Measurements from ENCODE around the gene S100A16. TPM values are rescaled to one million over a fixed set of nuclear protein-coding genes. Genes with fewer than 3 reads are reported as not detected.
A peak's percentile ranks its signal among the peaks of the same experiment; 100 is the strongest.

S100A16 gene
- total RNA-seq, 2 donors from 2014 or later = not detected

DNA sequence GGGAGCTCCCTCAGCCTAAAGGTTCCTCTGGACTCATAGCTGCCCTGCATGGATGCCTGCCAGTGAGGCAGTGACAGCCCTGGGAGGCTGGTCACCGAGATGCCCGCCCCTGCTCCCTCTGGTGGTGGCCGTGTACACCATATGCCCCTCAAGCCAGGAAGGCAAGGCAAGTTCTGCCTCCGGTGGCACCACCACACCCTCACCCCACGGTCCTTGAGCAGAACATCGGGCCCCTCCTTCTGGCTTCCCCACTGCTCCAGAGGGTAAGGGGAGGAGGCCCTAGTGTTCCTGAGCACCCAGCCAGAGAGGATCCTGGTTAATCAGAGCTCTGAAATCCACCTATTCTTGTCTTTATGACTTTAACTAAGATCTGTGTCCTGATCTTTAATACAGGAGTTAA, 4.7 kb upstream of the S100A16 start:
- Mint-ChIP-seq H3K4me1 (ENCODE audit: low read depth) (peaks cover 19% of the 10 kb centered on the region), H3K27me3 (ENCODE audit: low read depth) (no peaks in the 10 kb centered on the region), H3K36me3 (ENCODE audit: insufficient read depth in 2 of 2) (peaks cover 0 to 1% of the 10 kb centered on the region in 2 donors), H3K27ac (no peak overlapping the region), H3K4me3 (no peak overlapping the region), H3K9me3 (no peaks in the 10 kb centered on the region)
- ATAC-seq (replicated peaks in 1 of 2) = peak; percentile 92 to 95
- peak; percentile 77 for DNase-seq

DNA sequence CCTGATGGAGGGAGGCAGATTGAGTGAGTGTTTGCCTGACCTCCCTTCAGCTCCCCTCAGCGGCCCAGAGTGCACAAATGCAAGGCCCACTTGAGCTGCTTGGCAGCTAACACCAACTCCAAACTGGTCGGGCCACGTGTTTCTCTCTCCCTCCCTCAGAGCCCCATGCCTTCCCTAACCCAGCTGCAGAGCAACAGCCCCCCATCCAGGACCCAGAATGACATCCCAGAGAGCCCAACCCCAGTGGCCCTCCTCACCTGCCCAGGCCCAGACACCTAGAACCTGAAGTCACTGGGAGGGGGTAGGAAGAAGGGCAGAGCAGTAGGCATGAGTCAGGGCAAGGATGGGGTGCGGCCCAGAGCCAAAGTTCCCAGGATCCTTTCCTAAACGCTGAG, 4.0 kb upstream of the S100A16 start:
- peaks cover 0 to 1% of the 10 kb centered on the region in 2 donors for H3K36me3 Mint-ChIP-seq (ENCODE audit: insufficient read depth in 2 of 2)
- H3K9me3 Mint-ChIP-seq = no peaks in the 10 kb centered on the region
- no peaks in the 10 kb centered on the region for H3K27me3 Mint-ChIP-seq (ENCODE audit: low read depth)
- H3K27ac Mint-ChIP-seq = no peak overlapping the region
- peaks cover 19% of the 10 kb centered on the region for H3K4me1 Mint-ChIP-seq (ENCODE audit: low read depth)
- H3K4me3 Mint-ChIP-seq = no peak overlapping the region
- ATAC-seq (replicated peaks in 1 of 2) (no peak), DNase-seq (no peak)

DNA sequence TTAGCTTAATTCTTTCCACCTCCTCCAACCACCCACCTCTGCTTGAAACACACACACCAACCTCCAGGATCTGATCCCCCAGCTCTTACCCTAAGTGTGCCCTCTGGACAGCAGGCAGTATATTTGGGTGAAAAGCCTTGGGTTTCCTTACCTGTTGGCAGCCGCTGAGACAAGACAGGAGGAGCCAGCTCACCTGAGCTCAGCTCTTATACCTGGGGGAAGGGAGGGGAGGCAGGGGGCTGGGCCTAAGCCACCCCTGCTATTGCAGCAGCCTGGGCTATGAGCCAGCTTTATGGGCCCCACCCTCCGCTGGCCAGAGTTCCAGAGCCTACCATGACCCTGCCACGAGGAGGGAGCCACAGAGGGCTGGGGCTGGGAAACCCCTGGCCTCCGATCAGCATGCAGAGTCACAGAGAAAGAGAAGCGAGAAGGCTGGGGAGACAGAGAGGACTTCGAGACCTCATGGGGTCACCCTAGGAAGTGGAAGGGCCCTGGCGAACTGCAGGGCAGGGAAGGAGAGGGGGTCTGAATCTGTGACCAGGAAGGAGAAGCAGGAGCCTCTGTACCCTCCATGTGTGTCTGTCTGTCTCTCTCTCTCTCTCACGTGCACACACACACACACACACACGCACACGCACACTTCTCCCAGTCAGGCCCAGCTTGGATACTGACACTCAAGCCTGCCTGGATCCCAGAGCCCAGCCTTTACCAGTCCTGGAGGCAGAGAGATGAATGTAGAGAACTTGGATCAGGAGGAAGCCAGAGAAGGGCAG, 3.4 kb upstream of the S100A16 start, which contains the start of gene S100A14:
Gene S100A14 (minus strand): TSS at position 182 of the 773 bp plus-strand sequence. CDS start 467 bp downstream, outside the sequence.
- no peak for ATAC-seq (replicated peaks in 1 of 2)
- Mint-ChIP-seq H3K27me3 (ENCODE audit: low read depth) (no peaks in the 10 kb centered on the region), H3K9me3 (no peaks in the 10 kb centered on the region), H3K36me3 (ENCODE audit: insufficient read depth in 2 of 2) (peaks cover 0 to 1% of the 10 kb centered on the region in 2 donors), H3K4me3 (no peak within 1 kb of the TSS), H3K4me1 (ENCODE audit: low read depth) (peaks cover 19% of the 10 kb centered on the region), H3K27ac (no peak within 1 kb of the TSS)
- DNase-seq = no peak

DNA sequence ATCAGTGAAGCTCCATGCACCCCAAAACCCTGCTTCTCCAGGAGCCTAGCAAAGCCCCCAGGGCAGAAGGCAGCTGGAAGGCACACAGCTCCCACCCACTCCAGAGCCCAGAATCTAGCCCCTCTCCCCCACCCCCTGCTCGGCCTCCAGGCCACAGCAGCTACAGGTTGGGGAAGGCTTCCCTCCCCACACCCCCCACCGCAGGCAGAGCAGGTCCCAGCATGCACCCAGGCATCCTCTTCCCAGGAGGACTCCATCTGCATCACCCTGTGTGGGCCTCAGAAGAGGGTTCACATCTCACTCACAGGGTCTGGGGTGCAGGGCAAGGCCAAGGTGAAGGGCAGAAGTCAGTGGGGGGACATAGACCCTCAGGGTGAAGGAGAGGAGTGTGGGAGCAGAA, 2.5 kb upstream of the S100A16 start:
- H3K4me3 Mint-ChIP-seq = no peak overlapping the region
- DNase-seq = no peak
- no peaks in the 10 kb centered on the region for H3K27me3 Mint-ChIP-seq (ENCODE audit: low read depth)
- peaks cover 0 to 1% of the 10 kb centered on the region in 2 donors for H3K36me3 Mint-ChIP-seq (ENCODE audit: insufficient read depth in 2 of 2)
- H3K9me3 Mint-ChIP-seq = no peaks in the 10 kb centered on the region
- H3K27ac Mint-ChIP-seq = no peak overlapping the region
- ATAC-seq (replicated peaks in 1 of 2) = no peak
- peaks cover 19% of the 10 kb centered on the region for H3K4me1 Mint-ChIP-seq (ENCODE audit: low read depth)

DNA sequence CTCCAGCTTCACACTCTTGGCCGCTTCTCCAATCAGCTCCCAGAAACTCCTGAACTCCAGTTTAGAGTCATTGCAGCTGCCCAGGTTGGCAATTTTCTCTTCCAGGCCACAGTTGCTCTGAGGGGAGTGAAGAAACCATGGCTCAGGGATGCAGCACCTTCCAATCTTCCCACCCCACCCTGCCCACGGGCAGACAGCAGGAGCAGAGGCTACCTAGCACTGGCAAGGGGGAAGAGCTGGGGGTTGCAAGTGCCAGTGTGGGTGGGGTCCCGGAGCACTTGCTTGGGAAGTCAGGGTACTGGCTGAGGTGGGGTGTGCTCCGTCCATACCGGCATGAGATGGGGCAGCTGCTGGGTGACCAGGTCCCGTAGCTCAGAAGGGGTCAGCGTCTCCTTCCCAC, 2.0 kb upstream of the S100A16 start:
- H3K36me3 Mint-ChIP-seq (ENCODE audit: insufficient read depth in 2 of 2) = peaks cover 0 to 1% of the 10 kb centered on the region in 2 donors
- peaks cover 19% of the 10 kb centered on the region for H3K4me1 Mint-ChIP-seq (ENCODE audit: low read depth)
- H3K9me3 Mint-ChIP-seq = no peaks in the 10 kb centered on the region
- DNase-seq (no peak), ATAC-seq (replicated peaks in 1 of 2) (no peak)
- H3K27me3 Mint-ChIP-seq (ENCODE audit: low read depth) = no peaks in the 10 kb centered on the region
- H3K27ac Mint-ChIP-seq = no peak overlapping the region
- no peak overlapping the region for H3K4me3 Mint-ChIP-seq

DNA sequence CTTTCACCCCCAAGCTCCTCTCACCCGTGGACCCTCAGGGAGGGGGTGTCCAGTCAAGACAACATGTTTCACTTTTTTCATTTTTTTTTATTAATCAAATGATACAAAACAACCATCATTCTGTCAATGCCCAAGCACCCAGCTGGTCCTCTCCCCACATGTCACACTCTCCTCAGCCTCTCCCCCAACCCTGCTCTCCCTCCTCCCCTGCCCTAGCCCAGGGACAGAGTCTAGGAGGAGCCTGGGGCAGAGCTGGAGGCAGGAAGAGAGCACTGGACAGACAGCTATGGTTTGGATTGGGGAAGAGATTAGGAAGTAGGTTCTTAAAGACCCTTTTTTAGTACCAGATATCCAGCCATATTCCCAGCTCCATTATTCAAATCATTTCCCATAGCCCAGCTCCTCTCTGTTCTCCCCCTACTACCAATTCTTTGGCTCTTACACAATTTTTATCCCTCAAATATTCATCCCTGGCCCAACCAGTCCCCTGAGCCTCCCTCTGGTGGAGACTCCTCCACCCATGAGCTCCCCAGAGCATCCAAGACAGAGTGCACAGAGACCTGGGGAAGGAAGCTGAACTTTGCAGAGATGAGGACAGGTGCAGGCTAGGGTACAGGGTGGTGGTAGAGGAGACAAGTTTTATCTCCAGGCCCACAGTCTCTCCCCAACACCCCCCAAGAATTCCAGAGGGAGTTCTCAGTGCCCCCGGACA, 1.4 kb upstream of the S100A16 start:
- Mint-ChIP-seq H3K4me3 (no peak overlapping the region), H3K4me1 (ENCODE audit: low read depth) (peaks cover 19% of the 10 kb centered on the region), H3K27ac (no peak overlapping the region), H3K36me3 (ENCODE audit: insufficient read depth in 2 of 2) (peaks cover 0 to 1% of the 10 kb centered on the region in 2 donors), H3K27me3 (ENCODE audit: low read depth) (no peaks in the 10 kb centered on the region), H3K9me3 (no peaks in the 10 kb centered on the region)
- DNase-seq (no peak), ATAC-seq (replicated peaks in 1 of 2) (no peak)

DNA sequence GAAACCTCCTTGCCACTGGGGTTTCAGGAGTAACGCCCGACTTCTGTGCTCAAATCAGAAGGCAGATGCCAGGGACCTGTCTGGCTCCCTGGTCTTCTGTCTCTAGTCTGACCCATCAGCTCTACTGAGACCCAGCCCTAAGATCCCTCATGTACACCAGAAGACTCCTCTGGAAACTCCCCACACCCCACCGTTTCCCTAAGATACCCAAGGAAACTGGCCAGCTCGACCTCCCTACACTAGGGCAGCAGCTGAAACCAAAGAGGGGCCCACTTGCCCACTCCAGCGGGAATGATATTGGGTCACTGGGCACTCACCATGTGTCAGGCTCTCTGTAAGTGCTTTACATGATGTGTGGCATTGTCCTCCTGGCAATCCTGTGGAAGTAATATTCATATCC, 469 bp upstream of the S100A16 start:
- Mint-ChIP-seq H3K27ac (no peak overlapping the region), H3K9me3 (no peaks in the 10 kb centered on the region), H3K4me1 (ENCODE audit: low read depth) (peaks cover 19% of the 10 kb centered on the region), H3K36me3 (ENCODE audit: insufficient read depth in 2 of 2) (no peaks in the 10 kb centered on the region), H3K4me3 (no peak overlapping the region), H3K27me3 (ENCODE audit: low read depth) (no peaks in the 10 kb centered on the region)
- DNase-seq = no peak
- no peak for ATAC-seq (replicated peaks in 1 of 2)

DNA sequence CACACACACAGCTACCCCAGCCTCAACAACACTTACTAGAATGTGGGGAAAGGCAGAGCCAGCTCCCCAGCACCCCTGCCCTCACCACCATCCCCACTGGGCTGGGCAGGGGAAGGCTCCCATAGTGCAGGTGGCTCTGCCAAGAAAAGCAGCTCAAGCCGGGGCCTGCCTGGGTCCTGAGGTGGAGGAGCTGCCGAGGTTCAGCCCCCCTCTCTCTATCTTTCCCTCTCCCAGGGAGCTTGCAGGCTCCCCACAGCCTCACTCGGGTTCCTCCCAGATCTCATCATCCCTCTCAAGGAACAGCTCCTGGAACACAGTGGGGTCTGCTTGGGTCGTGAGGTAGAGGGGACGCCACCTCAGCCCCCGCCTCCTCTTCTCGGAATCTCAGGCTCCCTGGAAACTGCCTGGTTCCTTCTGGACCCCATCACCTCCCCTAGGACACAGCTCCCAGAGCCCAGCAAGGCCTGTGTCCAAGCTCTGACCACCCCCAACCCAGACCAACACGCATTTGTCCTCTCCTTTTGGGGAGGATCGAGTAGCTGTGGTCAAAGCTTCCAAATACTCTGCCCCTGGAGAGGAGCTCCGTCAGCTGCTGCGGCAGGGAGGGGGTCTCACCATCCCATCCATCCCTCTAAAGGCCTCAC, 704 bp downstream of the S100A16 start:
- H3K27me3 Mint-ChIP-seq (ENCODE audit: low read depth) = no peaks in the 10 kb centered on the region
- no peaks in the 10 kb centered on the region for H3K36me3 Mint-ChIP-seq (ENCODE audit: insufficient read depth in 2 of 2)
- no peak overlapping the region for H3K4me3 Mint-ChIP-seq
- DNase-seq (no peak), ATAC-seq (replicated peaks in 1 of 2) (no peak)
- no peak overlapping the region for H3K27ac Mint-ChIP-seq
- peaks cover 17% of the 10 kb centered on the region for H3K4me1 Mint-ChIP-seq (ENCODE audit: low read depth)
- H3K9me3 Mint-ChIP-seq = no peaks in the 10 kb centered on the region

DNA sequence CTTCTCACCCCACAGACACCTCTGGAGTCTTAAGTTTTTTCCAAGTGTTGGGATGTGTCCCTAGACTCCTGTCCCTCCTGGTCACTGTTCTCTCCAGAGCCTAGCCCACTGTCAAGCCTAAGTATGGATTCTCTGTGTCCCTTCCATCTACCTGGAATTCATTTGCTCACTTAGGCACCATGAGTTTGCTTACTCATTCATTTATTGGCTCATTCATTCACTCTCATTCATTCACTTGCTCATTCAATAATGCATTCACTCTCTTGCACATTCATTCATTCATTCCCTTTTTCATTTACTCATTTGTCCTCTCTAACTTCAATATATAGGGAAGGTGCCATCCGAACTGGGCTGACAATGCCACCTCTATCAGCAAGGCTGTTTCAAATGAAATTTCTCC, 1.6 kb downstream of the S100A16 start:
- DNase-seq = no peak
- no peak for ATAC-seq (replicated peaks in 1 of 2)
- Mint-ChIP-seq H3K27ac (no peak overlapping the region), H3K4me1 (ENCODE audit: low read depth) (peaks cover 8% of the 10 kb centered on the region), H3K27me3 (ENCODE audit: low read depth) (no peaks in the 10 kb centered on the region), H3K4me3 (no peak overlapping the region), H3K9me3 (no peaks in the 10 kb centered on the region), H3K36me3 (ENCODE audit: insufficient read depth in 2 of 2) (no peaks in the 10 kb centered on the region)

DNA sequence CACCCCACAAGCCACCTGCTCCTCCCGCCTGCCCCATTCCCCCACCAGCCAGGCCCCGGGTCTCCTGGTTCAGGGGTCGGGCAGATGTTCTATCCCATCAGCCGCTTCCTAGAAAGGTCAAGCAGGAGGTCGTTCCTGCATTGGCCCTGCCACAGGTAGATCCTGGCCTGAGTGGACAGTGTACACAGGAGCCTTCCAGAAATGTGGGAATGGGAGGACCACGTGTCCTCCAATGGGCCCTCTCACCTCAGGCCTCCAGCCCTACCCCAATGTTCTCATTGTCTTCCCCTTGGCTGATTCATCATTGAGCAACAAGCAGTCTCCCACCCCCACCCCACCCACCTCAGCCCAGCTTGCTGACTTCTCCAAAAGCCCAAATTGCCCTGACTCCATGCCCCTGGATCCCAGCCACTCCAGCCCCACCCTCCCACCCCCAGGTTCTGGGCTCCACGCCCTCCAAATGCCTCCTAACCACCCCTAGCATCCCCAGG, 2.1 kb downstream of the S100A16 start:
- DNase-seq (no peak), ATAC-seq (replicated peaks in 1 of 2) (no peak)
- no peaks in the 10 kb centered on the region for H3K9me3 Mint-ChIP-seq
- H3K27ac Mint-ChIP-seq = no peak overlapping the region
- H3K4me1 Mint-ChIP-seq (ENCODE audit: low read depth) = peaks cover 4% of the 10 kb centered on the region
- no peak overlapping the region for H3K4me3 Mint-ChIP-seq
- no peaks in the 10 kb centered on the region for H3K27me3 Mint-ChIP-seq (ENCODE audit: low read depth)
- H3K36me3 Mint-ChIP-seq (ENCODE audit: insufficient read depth in 2 of 2) = no peaks in the 10 kb centered on the region

DNA sequence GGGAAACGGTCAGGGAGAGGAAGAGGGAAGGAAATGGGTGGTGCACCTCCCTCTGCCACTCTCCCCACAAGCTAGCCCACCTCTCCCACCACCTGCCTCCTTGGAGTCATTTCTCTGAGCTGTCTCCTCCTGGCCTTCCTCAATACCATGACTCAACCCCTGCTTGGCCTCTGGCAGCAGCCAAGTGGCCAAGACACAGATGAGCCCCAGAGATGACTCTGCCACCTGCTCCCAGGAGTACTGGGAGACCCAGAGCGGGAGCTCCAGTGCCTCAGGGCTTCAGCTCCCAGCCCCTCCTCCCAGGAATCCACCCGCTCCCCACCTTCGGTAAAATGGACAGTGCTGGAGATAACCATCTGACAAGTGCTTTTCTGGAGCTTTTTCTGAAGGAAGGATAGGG, 2.6 kb downstream of the S100A16 start:
- Mint-ChIP-seq H3K4me3 (no peak overlapping the region), H3K27me3 (ENCODE audit: low read depth) (no peaks in the 10 kb centered on the region), H3K36me3 (ENCODE audit: insufficient read depth in 2 of 2) (no peaks in the 10 kb centered on the region), H3K9me3 (no peaks in the 10 kb centered on the region), H3K27ac (no peak overlapping the region), H3K4me1 (ENCODE audit: low read depth) (no peaks in the 10 kb centered on the region)
- ATAC-seq (replicated peaks in 1 of 2) (no peak), DNase-seq (no peak)

DNA sequence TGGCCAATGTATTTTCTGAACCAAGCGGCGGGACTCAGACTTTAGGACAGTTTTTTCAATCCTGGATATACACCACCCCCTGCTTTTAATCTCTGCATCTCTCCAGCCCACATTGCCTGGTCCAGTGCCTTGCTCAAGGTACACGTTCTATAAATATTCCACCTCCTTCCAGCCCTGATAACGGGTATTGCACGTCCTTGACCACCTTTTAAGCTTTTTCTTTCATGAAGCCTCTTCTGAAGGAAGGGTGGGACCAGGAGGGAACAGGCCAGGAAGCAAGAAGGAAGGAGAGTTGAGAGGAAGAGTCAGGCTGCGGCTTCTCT, 3.4 kb downstream of the S100A16 start:
- no peak for DNase-seq
- no peaks in the 10 kb centered on the region for H3K36me3 Mint-ChIP-seq (ENCODE audit: insufficient read depth in 2 of 2)
- H3K27me3 Mint-ChIP-seq (ENCODE audit: low read depth) = no peaks in the 10 kb centered on the region
- H3K9me3 Mint-ChIP-seq = no peaks in the 10 kb centered on the region
- H3K4me1 Mint-ChIP-seq (ENCODE audit: low read depth) = no peaks in the 10 kb centered on the region
- H3K4me3 Mint-ChIP-seq = no peak overlapping the region
- no peak for ATAC-seq (replicated peaks in 1 of 2)
- no peak overlapping the region for H3K27ac Mint-ChIP-seq

All from activated T-cell treated with anti-CD3 and anti-CD28 coated beads, Interleukin-2, amount 50 U/mL, for 72 hours (primary cell).